Liver (tissue), 9 donors: Measurements from ENCODE around the gene FEM1B. TPM values are rescaled to one million over a fixed set of nuclear protein-coding genes. Genes with fewer than 3 reads are reported as not detected.

ENCODE experiments used
- DNase-seq: peaks from one replicate; pipeline ENCODE4 v3.0.0-alpha.2; 2017; ENCODE audit warnings: low spot score
- H3K27ac ChIP-seq, 2 donors: one replicate each; pipeline ENCODE4 v1.7.0; 2013; ENCODE audit warnings: inconsistent platforms in 2 of 2, low read length in 2 of 2, control low read depth in 1 of 2, low read depth in 1 of 2, mild to moderate bottlenecking in 1 of 2
- H3K27me3 ChIP-seq, 4 donors: one replicate each; pipeline versions ENCODE4 v1.6.1 to v1.7.0; 2013; ENCODE audit warnings: low read length in 3 of 4, inconsistent platforms in 1 of 4, mild to moderate bottlenecking in 1 of 4, moderate library complexity in 1 of 4; ENCODE audit not compliant: control insufficient read depth in 4 of 4, insufficient read depth in 4 of 4
- H3K36me3 ChIP-seq, 4 donors: one replicate each; pipeline versions ENCODE4 v1.6.1 to v1.7.0; 2013; ENCODE audit warnings: low read length in 3 of 4, mild to moderate bottlenecking in 3 of 4, low read depth in 1 of 4, moderate library complexity in 1 of 4; ENCODE audit not compliant: control insufficient read depth in 4 of 4, insufficient read depth in 3 of 4
- H3K4me1 ChIP-seq, 4 donors: one replicate each; pipeline versions ENCODE4 v1.6.1 to v1.7.0; 2013; ENCODE audit warnings: low read length in 3 of 4, mild to moderate bottlenecking in 3 of 4, moderate library complexity in 1 of 4; ENCODE audit not compliant: control insufficient read depth in 4 of 4, insufficient read depth in 4 of 4
- H3K4me3 ChIP-seq, 3 donors: one replicate each; pipeline versions ENCODE4 v1.6.1 to v1.7.0; 2013; ENCODE audit warnings: low read length in 3 of 3, control low read depth in 1 of 3, low read depth in 1 of 3, mild to moderate bottlenecking in 1 of 3
- H3K9ac ChIP-seq, 2 donors: one replicate each; pipeline ENCODE4 v1.7.0; 2013; ENCODE audit warnings: low read length in 2 of 2, mild to moderate bottlenecking in 2 of 2, moderate library complexity in 2 of 2, control low read depth in 1 of 2, low read depth in 1 of 2
- H3K9me3 ChIP-seq, 4 donors: one replicate each; pipeline versions ENCODE4 v1.6.1 to v1.7.0; 2013; ENCODE audit warnings: low read length in 3 of 4; ENCODE audit not compliant: control insufficient read depth in 4 of 4
- EGR1 ChIP-seq, 2 donors: IDR thresholded peaks; 2 replicates each; pipeline ENCODE4 v1.6.1; 2016 to 2018; ENCODE audit warnings: antibody characterized with exemption in 2 of 2, low read depth in 2 of 2
- FOXA1 ChIP-seq: IDR thresholded peaks from 2 replicates; pipeline ENCODE4 v1.6.1; 2016; ENCODE audit warnings: antibody characterized with exemption
- FOXA2 ChIP-seq: IDR thresholded peaks from 2 replicates; pipeline ENCODE4 v1.6.1; 2016; ENCODE audit warnings: antibody characterized with exemption
- HNF4A ChIP-seq, 2 donors: conservative IDR thresholded peaks; 2 replicates each; pipeline ENCODE4 v1.6.1; 2016; ENCODE audit warnings: antibody characterized with exemption in 2 of 2, mild to moderate bottlenecking in 2 of 2
- HNF4G ChIP-seq: IDR thresholded peaks from 2 replicates; pipeline ENCODE4 v1.6.1; 2016; ENCODE audit warnings: antibody characterized with exemption
- JUND ChIP-seq, 2 donors: IDR thresholded peaks; 2 replicates each; pipeline ENCODE4 v1.6.1; 2016; ENCODE audit warnings: antibody characterized with exemption in 2 of 2
- RAD21 ChIP-seq, 2 donors: IDR thresholded peaks; 2 replicates each; pipeline ENCODE4 v1.6.1; 2016; ENCODE audit warnings: antibody characterized with exemption in 2 of 2, mild to moderate bottlenecking in 2 of 2
- RXRA ChIP-seq, 2 donors: IDR thresholded peaks; 2 replicates each; pipeline ENCODE4 v1.6.1; 2017 to 2018; ENCODE audit warnings: antibody characterized with exemption in 2 of 2, mild to moderate bottlenecking in 1 of 2
- SP1 ChIP-seq: IDR thresholded peaks from 2 replicates; pipeline ENCODE4 v1.6.1; 2018; ENCODE audit warnings: antibody characterized with exemption, mild to moderate bottlenecking
- YY1 ChIP-seq: IDR thresholded peaks from 2 replicates; pipeline ENCODE4 v1.6.1; 2016; ENCODE audit warnings: antibody characterized with exemption, mild to moderate bottlenecking
- WGBS: extraction: QIAGEN DNeasy Blood & Tissue Kit; methylation state at CpG from one replicate; pipeline ENCODE4 v1.1.7; 2013; 5-methylcytosine and 5-hydroxymethylcytosine counted together
- polyA plus RNA-seq, 2 donors: library from polyadenylated mRNA; stranded (reverse) in 1 of 2; unstranded in 1 of 2; fragments of 200-250 nt in 1 of 2; fragments of >200 nt in 1 of 2; fragmentation: Nextera tagmentation in 1 of 2; extraction: Ambion mirVana in 1 of 2; gene quantifications; one replicate each; pipeline versions ENCODE4 v1.2.1 to v1.2.3, GENCODE V29; 2013 to 2015
- total RNA-seq, 2 donors: library from RNA; depleted of rRNA; stranded (reverse); fragments of >200 nt; gene quantifications; one replicate each; pipeline ENCODE4 v1.2.3, GENCODE V29; 2014
- TF ChIP-seq, protein P1 (sequence below): IDR thresholded peaks from 2 replicates; pipeline ENCODE4 v1.6.1; 2016; ENCODE audit warnings: antibody characterized with exemption, mild to moderate bottlenecking
- TF ChIP-seq, protein P2 (sequence below): IDR thresholded peaks from 2 replicates; pipeline ENCODE4 v1.6.1; 2016; ENCODE audit warnings: antibody characterized with exemption
- TF ChIP-seq, protein P3 (sequence below): IDR thresholded peaks from 2 replicates; pipeline ENCODE4 v1.6.1; 2016; ENCODE audit warnings: antibody characterized with exemption
- TF ChIP-seq, protein P4 (sequence below): fragments of 150-350 bp; IDR thresholded peaks from 2 replicates; pipeline ENCODE4 v1.5.1; 2017; ENCODE audit warnings: improper control_type of control experiment, low read depth, low read length; ENCODE audit not compliant: missing input control
- donor health status: healthy.
- donor health status: healthy.
- donor health status: healthy.
- donor health status: healthy.
- donor health status: healthy.

The FEM1B gene
- total and polyA plus RNA-seq, 4 donors = 6.2 to 39.5 (median 17.8) TPM

DNA sequence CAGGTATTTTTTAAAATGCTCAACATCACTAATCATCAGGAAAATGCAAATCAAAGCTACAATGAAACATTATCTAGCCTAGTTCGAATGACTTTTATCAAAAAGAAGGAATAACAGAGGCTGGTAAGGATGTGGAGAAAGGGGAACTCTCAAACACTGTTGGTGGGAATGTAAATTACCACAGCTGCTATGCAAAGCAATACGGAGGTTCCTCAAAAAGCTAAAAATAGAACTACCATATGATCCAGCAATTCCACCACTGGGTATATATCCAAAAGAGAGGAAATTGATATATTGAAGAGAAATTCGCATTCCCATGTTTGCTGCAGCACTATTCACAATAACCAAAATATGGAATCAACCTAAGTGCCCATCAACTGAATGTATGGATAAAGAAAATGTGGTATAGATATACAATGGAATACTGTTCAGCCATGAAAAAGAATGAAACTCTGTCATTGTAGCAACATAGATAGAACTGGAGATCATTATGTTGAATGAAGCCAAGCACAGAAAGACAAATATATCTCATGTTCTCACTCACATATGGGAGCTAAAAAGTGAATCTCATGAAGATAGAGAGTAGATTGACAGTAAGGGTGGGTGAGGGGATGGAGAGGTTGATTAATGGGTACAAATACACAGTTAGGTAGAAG lies 28.4 kb upstream of the FEM1B start:
- H3K27ac ChIP-seq = no peak overlapping the region
- H3K4me3 ChIP-seq = no peak overlapping the region
- H3K4me1 ChIP-seq = peaks cover 0 to 5% (median 2%) of the 10 kb centered on the region in 4 donors
- DNase-seq = no peak
- TF ChIP-seq FOXA2 (no peak), EGR1 (IDR thresholded peaks at IDR 0.05; ENCODE audit: low read depth in 2 of 2) (no peak), FOXA1 (no peak), RXRA (IDR thresholded peaks at IDR 0.05) (no peak), HNF4G (no peak), YY1 (no peak), HNF4A (conservative IDR thresholded peaks at IDR 0.05) (no peak), JUND (IDR thresholded peaks at IDR 0.05) (no peak), RAD21 (IDR thresholded peaks at IDR 0.05) (no peak)
- TF ChIP-seq, protein P1, sequence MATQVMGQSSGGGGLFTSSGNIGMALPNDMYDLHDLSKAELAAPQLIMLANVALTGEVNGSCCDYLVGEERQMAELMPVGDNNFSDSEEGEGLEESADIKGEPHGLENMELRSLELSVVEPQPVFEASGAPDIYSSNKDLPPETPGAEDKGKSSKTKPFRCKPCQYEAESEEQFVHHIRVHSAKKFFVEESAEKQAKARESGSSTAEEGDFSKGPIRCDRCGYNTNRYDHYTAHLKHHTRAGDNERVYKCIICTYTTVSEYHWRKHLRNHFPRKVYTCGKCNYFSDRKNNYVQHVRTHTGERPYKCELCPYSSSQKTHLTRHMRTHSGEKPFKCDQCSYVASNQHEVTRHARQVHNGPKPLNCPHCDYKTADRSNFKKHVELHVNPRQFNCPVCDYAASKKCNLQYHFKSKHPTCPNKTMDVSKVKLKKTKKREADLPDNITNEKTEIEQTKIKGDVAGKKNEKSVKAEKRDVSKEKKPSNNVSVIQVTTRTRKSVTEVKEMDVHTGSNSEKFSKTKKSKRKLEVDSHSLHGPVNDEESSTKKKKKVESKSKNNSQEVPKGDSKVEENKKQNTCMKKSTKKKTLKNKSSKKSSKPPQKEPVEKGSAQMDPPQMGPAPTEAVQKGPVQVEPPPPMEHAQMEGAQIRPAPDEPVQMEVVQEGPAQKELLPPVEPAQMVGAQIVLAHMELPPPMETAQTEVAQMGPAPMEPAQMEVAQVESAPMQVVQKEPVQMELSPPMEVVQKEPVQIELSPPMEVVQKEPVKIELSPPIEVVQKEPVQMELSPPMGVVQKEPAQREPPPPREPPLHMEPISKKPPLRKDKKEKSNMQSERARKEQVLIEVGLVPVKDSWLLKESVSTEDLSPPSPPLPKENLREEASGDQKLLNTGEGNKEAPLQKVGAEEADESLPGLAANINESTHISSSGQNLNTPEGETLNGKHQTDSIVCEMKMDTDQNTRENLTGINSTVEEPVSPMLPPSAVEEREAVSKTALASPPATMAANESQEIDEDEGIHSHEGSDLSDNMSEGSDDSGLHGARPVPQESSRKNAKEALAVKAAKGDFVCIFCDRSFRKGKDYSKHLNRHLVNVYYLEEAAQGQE = no peak
- TF ChIP-seq, protein P2, sequence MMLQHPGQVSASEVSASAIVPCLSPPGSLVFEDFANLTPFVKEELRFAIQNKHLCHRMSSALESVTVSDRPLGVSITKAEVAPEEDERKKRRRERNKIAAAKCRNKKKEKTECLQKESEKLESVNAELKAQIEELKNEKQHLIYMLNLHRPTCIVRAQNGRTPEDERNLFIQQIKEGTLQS = no peak
- TF ChIP-seq, protein P3, sequence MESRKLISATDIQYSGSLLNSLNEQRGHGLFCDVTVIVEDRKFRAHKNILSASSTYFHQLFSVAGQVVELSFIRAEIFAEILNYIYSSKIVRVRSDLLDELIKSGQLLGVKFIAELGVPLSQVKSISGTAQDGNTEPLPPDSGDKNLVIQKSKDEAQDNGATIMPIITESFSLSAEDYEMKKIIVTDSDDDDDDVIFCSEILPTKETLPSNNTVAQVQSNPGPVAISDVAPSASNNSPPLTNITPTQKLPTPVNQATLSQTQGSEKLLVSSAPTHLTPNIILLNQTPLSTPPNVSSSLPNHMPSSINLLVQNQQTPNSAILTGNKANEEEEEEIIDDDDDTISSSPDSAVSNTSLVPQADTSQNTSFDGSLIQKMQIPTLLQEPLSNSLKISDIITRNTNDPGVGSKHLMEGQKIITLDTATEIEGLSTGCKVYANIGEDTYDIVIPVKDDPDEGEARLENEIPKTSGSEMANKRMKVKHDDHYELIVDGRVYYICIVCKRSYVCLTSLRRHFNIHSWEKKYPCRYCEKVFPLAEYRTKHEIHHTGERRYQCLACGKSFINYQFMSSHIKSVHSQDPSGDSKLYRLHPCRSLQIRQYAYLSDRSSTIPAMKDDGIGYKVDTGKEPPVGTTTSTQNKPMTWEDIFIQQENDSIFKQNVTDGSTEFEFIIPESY = no peak
- H3K27me3 ChIP-seq = no peaks in the 10 kb centered on the region
- no peak overlapping the region for H3K9ac ChIP-seq
- 77% methylated on average over 3 of the region's 3 CpGs for WGBS
- H3K9me3 ChIP-seq = no peaks in the 10 kb centered on the region
- no peaks in the 10 kb centered on the region for H3K36me3 ChIP-seq

DNA sequence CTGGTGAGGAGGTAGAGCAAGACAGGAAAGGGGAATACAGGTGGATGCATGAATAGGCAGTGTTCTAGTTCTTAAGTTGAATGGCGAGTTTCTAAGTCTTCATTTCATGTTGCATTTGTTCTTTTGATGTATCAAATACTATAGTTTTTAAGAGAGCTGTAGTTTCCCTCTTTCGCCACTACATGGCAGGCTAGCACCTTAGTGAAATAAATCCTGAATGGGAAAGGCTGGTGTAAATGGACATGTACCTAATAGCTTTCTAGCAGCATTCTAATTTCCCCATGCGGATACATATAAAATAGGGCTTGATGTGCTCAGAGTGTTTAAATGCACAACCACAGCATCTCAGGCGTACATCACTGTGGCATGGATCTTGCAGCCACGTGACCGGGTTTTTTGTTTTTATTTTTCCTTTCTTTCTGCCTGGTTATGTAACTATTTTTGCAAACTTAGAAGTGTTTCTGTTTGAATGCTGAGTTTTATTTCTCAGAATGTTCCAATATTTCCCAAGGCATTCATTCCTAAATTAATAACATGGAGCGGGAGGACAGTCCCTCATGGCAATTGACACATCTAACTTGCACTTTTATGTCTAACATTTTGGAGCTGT lies 24.5 kb upstream of the FEM1B start:
- H3K36me3 ChIP-seq = no peaks in the 10 kb centered on the region
- H3K27me3 ChIP-seq = no peaks in the 10 kb centered on the region
- no peak overlapping the region for H3K27ac ChIP-seq
- H3K9ac ChIP-seq = no peak overlapping the region
- no peak for DNase-seq
- H3K4me1 ChIP-seq = peaks cover 0 to 17% (median 9%) of the 10 kb centered on the region in 4 donors
- H3K9me3 ChIP-seq = no peaks in the 10 kb centered on the region
- no peak overlapping the region for H3K4me3 ChIP-seq
- WGBS = 21% methylated on average over 7 of the region's 7 CpGs
- TF ChIP-seq SP1 = no peak
- peak; percentile 97 to 99 for TF ChIP-seq RAD21 (IDR thresholded peaks at IDR 0.05)
- TF ChIP-seq, protein P4, sequence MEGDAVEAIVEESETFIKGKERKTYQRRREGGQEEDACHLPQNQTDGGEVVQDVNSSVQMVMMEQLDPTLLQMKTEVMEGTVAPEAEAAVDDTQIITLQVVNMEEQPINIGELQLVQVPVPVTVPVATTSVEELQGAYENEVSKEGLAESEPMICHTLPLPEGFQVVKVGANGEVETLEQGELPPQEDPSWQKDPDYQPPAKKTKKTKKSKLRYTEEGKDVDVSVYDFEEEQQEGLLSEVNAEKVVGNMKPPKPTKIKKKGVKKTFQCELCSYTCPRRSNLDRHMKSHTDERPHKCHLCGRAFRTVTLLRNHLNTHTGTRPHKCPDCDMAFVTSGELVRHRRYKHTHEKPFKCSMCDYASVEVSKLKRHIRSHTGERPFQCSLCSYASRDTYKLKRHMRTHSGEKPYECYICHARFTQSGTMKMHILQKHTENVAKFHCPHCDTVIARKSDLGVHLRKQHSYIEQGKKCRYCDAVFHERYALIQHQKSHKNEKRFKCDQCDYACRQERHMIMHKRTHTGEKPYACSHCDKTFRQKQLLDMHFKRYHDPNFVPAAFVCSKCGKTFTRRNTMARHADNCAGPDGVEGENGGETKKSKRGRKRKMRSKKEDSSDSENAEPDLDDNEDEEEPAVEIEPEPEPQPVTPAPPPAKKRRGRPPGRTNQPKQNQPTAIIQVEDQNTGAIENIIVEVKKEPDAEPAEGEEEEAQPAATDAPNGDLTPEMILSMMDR = peak; percentile 93
